Hepatocyte (in vitro differentiated cells): ENCODE data around the gene GPR55. TPM values are rescaled to one million over a fixed set of nuclear protein-coding genes. Genes with fewer than 3 reads are reported as not detected.

ENCODE experiments used
- DNase-seq: peaks from one replicate; pipeline ENCODE4 v3.0.0-alpha.2; 2016; ENCODE audit warnings: low spot score
- H2AFZ ChIP-seq: fragments of 200-600 bp; sonication (generic); 2 replicates; pipeline ENCODE4 v1.6.0; 2016; ENCODE audit warnings: antibody characterized with exemption, mild to moderate bottlenecking
- H3K27ac ChIP-seq: fragments of 200-600 bp; sonication (generic); 2 replicates; pipeline ENCODE4 v1.5.1; 2016; ENCODE audit warnings: mild to moderate bottlenecking
- H3K27me3 ChIP-seq: fragments of 200-600 bp; sonication (generic); 2 replicates; pipeline ENCODE4 v1.6.1; 2016
- H3K36me3 ChIP-seq: fragments of 200-600 bp; sonication (generic); replicated peaks from 2 replicates; pipeline ENCODE4 v1.5.1; 2016; ENCODE audit warnings: low read depth; ENCODE audit not compliant: insufficient read depth
- H3K4me1 ChIP-seq: fragments of 200-600 bp; sonication (generic); 2 replicates; pipeline ENCODE4 v1.5.1; 2016; ENCODE audit warnings: mild to moderate bottlenecking, moderate library complexity; ENCODE audit not compliant: insufficient read depth
- H3K4me2 ChIP-seq: fragments of 200-600 bp; sonication (generic); 2 replicates; pipeline ENCODE4 v1.6.0; 2016
- H3K4me3 ChIP-seq: fragments of 200-600 bp; sonication (generic); 2 replicates; pipeline ENCODE4 v1.5.1; 2016; ENCODE audit warnings: mild to moderate bottlenecking
- H3K79me2 ChIP-seq: fragments of 200-600 bp; sonication (generic); 2 replicates; pipeline ENCODE4 v1.6.0; 2017; ENCODE audit warnings: mild to moderate bottlenecking
- H3K9me2 ChIP-seq: fragments of 200-600 bp; sonication (generic); replicated peaks from 2 replicates; pipeline ENCODE4 v1.6.0; 2017; ENCODE audit warnings: mild to moderate bottlenecking; ENCODE audit not compliant: insufficient read depth
- H3K9me3 ChIP-seq: fragments of 200-600 bp; sonication (generic); 2 replicates; pipeline ENCODE4 v1.5.1; 2016; ENCODE audit warnings: low read depth, mild to moderate bottlenecking
- H4K20me1 ChIP-seq: fragments of 200-600 bp; sonication (generic); 2 replicates; pipeline ENCODE4 v1.6.0; 2016; ENCODE audit warnings: mild to moderate bottlenecking; ENCODE audit not compliant: insufficient read depth, poor library complexity, severe bottlenecking
- CTCF ChIP-seq: fragments of 200-600 bp; sonication (generic); IDR thresholded peaks from 2 replicates; pipeline ENCODE4 v1.5.1; 2016; ENCODE audit warnings: antibody characterized with exemption, mild to moderate bottlenecking; ENCODE audit not compliant: poor library complexity
- EZH2 ChIP-seq: fragments of 200-600 bp; sonication (generic); IDR thresholded peaks from 2 replicates; pipeline ENCODE4 v1.6.1; 2016; ENCODE audit warnings: antibody characterized with exemption, mild to moderate bottlenecking, borderline replicate concordance
- EZH2phosphoT487 ChIP-seq: fragments of 200-600 bp; sonication (generic); IDR thresholded peaks from one replicate; pipeline ENCODE4 v1.6.1; 2018; ENCODE audit warnings: antibody characterized with exemption, mild to moderate bottlenecking, low read depth, moderate library complexity; ENCODE audit not compliant: unreplicated experiment, severe bottlenecking
- whole genome bisulfite sequencing: methylation state at CpG from one replicate; pipeline ENCODE4 v1.1.6; 2016; ENCODE audit warnings: low lambda C conversion rate; ENCODE audit errors: missing lambda C conversion rate; 5-methylcytosine and 5-hydroxymethylcytosine counted together
- polyA plus RNA-seq: library from polyadenylated mRNA; unstranded; fragments of >200 nt; fragmentation: Nextera tagmentation; extraction: Ambion mirVana; gene quantifications from 2 replicates; pipeline ENCODE4 v1.2.1, GENCODE V29; 2016
- total RNA-seq: library from RNA; depleted of rRNA; stranded (reverse); fragments of >200 nt; gene quantifications from 2 replicates; pipeline ENCODE4 v1.2.3, GENCODE V29; 2014

Gene GPR55
- total and polyA plus RNA-seq, 2 experiments from 2014 or later: 0.83 TPM; not detected in 1

GRCh38 chr2:230870544-230871360, 54.3 kb downstream of the GPR55 start:
- Histone ChIP-seq H4K20me1 (peaks cover 33% of the 10 kb centered on the region), H2AFZ (no peak overlapping the region), H3K4me1 (peaks cover 66% of the 10 kb centered on the region), H3K27me3 (no peaks in the 10 kb centered on the region), H3K9me3 (no peaks in the 10 kb centered on the region), H3K27ac (peak overlapping the region; percentile 97), H3K4me2 (peak overlapping the region; percentile 91), H3K79me2 (peaks cover 89% of the 10 kb centered on the region), H3K9me2 (no peaks in the 10 kb centered on the region), H3K36me3 (no peaks in the 10 kb centered on the region), H3K4me3 (no peak overlapping the region)
- TF ChIP-seq EZH2: no peak
- no peak for TF ChIP-seq CTCF
- TF ChIP-seq EZH2phosphoT487: no peak
- 21% methylated on average over 18 of the region's 18 CpGs for WGBS
- DNase-seq: peak; percentile 75

- Histone ChIP-seq H2AFZ (no peak overlapping the region), H3K79me2 (peaks cover 95% of the 10 kb centered on the region), H3K4me2 (peak overlapping the region; percentile 91), H4K20me1 (peaks cover 33% of the 10 kb centered on the region), H3K4me3 (no peak overlapping the region), H3K27ac (peak overlapping the region; percentile 97), H3K9me3 (no peaks in the 10 kb centered on the region), H3K36me3 (no peaks in the 10 kb centered on the region), H3K27me3 (no peaks in the 10 kb centered on the region), H3K4me1 (peaks cover 66% of the 10 kb centered on the region), H3K9me2 (no peaks in the 10 kb centered on the region)
- DNase-seq: no peak
- 59% methylated on average over 11 of the region's 11 CpGs for WGBS
- TF ChIP-seq EZH2 (no peak), EZH2phosphoT487 (no peak), CTCF (no peak)
Observed at GRCh38 chr2:230869914-230870543, 55.0 kb downstream of the GPR55 start.

- peaks cover 66% of the 10 kb centered on the region for H3K4me1 ChIP-seq
- H3K4me3 ChIP-seq: no peak overlapping the region
- no peaks in the 10 kb centered on the region for H3K9me2 ChIP-seq
- H2AFZ ChIP-seq: no peak overlapping the region
- peaks cover 88% of the 10 kb centered on the region for H3K79me2 ChIP-seq
- peaks cover 33% of the 10 kb centered on the region for H4K20me1 ChIP-seq
- H3K36me3 ChIP-seq: no peaks in the 10 kb centered on the region
- H3K27ac ChIP-seq: peak overlapping the region; percentile 97
- TF ChIP-seq EZH2: no peak
- TF ChIP-seq CTCF: no peak
- TF ChIP-seq EZH2phosphoT487: no peak
- H3K9me3 ChIP-seq: no peaks in the 10 kb centered on the region
- peak overlapping the region; percentile 91 for H3K4me2 ChIP-seq
- peak; percentile 48 for DNase-seq
- 33% methylated on average over 19 of the region's 19 CpGs for WGBS
- no peaks in the 10 kb centered on the region for H3K27me3 ChIP-seq
Observed at GRCh38 chr2:230868947-230869913, 55.8 kb downstream of the GPR55 start.
